GM13976 (cell line): Measurements from ENCODE around the gene HMGB1.
A peak's percentile ranks its signal among the peaks of the same experiment; 100 is the strongest.
"Not testable (repeated sequence)": the region's sequence is repeated elsewhere in the genome, so short reads cannot be mapped to it uniquely, and the experiment has no call there.

Source experiments
- DNase-seq: peaks from one replicate; pipeline ENCODE4 v3.0.0; 2012; ENCODE audit warnings: low spot score
- in situ Hi-C: fragments of 300-500 bp; cut with MboI; formaldehyde crosslinking; loops from one replicate; pipeline ENCODE4 v1.12.0; 2022; ENCODE audit warnings: low sequenced_read_pairs, mixed read lengths, inconsistent platforms; ENCODE audit not compliant: unreplicated experiment
- TF ChIP-seq, protein P1 (sequence below): IDR thresholded peaks from 2 replicates; pipeline ENCODE4 v1.5.1; 2012; ENCODE audit warnings: borderline replicate concordance, mild to moderate bottlenecking; ENCODE audit not compliant: insufficient read depth; ENCODE audit errors: extremely low read depth, missing control alignments, control extremely low read depth

Gene HMGB1

DNA sequence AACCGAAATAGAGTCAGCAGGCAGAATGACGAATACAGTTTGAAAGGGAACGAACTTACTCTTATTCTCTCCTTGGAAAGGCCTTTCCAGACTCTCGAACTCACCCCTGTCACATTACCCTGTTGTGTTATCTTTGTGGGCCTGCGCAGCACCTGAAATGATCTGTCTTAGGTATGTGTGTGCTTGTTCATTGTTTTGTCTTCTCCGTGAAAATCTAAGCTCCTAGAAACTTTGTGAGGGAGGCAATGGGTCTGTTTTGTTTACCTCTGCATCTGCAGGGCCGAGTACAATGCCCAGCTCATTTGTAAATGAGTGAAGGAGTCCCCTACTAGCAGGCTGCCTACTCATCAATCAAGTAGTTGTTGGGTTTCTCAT, 19.6 kb downstream of the HMGB1 start:
- TF ChIP-seq, protein P1, sequence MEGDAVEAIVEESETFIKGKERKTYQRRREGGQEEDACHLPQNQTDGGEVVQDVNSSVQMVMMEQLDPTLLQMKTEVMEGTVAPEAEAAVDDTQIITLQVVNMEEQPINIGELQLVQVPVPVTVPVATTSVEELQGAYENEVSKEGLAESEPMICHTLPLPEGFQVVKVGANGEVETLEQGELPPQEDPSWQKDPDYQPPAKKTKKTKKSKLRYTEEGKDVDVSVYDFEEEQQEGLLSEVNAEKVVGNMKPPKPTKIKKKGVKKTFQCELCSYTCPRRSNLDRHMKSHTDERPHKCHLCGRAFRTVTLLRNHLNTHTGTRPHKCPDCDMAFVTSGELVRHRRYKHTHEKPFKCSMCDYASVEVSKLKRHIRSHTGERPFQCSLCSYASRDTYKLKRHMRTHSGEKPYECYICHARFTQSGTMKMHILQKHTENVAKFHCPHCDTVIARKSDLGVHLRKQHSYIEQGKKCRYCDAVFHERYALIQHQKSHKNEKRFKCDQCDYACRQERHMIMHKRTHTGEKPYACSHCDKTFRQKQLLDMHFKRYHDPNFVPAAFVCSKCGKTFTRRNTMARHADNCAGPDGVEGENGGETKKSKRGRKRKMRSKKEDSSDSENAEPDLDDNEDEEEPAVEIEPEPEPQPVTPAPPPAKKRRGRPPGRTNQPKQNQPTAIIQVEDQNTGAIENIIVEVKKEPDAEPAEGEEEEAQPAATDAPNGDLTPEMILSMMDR, result no peak
- in situ Hi-C loops, result no loop called here
- DNase-seq, result no peak

DNA sequence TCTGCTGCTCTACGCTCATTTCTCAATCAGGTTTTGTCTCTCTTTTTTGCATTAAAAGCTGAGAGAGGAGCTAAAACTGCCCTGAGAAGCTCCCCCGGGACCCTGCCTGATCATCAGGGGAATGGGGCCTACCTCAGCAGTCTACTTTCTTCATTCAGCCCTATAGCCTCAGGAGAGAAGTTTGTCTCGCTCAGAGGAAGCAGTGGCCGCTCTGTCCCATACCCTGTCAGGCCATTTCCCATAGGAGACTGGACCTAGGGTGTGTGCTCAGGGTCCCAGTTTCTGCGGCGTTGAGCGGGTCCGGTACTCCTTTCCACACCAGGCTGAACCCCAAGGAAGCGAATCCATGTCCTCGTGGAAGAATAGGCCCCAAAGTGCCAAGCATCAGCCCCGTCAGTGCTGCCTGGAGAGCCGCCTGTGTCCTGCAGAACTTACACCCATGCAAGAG, 21.8 kb downstream of the HMGB1 start:
- DNase-seq, result peak; percentile 58

DNA sequence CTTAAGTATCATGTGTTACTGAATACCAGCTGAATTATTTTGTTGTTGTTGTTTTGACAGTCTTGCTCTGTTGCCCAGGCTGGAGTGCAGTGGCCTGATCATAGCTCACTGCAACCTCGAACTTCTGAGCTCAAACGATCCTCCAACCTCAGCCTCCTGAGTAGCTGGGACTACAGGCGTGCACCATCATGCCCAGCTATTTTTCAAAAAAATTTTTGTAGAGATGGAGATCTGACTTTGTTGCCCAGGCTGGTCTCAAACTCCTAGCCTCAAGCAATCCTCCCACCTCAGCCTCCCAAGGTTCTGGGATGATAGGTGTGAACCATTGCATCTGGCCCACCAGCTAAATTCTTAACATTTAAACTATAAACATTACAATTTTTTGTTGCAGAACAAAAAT, 22.2 kb downstream of the HMGB1 start:
- DNase-seq, in situ Hi-C loops: not testable (repeated sequence)

More for the DNA sequence above, 21.8 kb downstream of the HMGB1 start:
- in situ Hi-C loops, result no loop called here
- TF ChIP-seq, protein P1, result no peak

DNA sequence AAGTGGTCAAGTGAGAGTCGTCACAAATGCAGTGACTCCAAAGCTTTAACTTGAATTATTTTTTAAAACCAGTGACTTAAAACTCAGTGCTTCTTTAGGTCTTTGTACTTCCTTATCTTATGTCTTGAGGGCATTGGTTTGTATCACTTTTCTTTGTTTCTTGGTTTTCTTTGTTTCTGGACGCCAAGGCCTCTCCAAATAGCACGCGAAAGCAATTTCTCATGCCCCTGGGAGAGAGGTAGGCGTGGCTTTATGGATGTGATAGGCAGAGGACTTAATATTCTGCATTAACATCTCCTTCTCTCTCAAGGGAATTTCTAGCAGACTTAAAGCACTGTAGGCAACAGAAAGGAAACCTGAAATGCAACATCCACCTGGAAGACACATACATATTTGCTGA, 22.8 kb downstream of the HMGB1 start:
- TF ChIP-seq, protein P1, result no peak
- DNase-seq, result peak; percentile 41
- in situ Hi-C loops, result no loop called here

DNA sequence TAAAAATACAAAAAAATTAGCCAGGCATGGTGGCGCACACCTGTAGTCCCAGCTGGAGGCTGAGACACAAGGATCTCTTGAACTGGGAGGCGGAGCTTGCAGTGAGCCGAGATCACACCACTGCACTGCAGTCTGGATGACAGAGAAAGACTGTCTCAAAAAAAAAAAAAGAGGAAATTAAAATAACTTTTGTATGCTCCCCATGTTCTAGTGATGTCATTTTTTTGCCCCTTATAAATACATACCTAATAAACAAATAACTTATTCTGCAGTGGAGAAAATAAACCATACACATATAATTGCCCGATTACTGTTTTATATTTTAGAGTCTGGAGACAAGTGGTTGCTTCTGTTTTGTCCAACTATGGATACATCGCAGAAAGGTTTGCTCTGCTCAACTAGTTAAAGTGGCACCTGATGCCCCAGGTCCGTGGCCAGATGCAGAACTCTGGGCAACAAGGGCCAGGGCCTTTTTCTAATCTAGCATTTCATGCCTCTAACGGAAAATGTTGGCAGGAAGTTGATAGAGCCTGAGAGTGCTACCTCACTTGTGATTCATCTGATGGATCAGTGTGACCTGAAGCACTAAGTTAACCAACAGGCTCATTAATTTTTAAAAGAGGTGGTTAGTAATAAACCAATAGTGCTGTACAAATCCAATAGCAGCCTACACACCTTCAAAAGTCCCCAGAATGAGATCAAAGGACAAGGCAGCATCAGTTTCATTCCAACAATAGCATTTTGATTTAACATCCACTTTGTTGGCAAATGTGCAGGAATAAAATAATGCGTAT, 24.6 kb downstream of the HMGB1 start:
- TF ChIP-seq, protein P1, result no peak
- in situ Hi-C loops, result no loop called here
- DNase-seq, result no peak

DNA sequence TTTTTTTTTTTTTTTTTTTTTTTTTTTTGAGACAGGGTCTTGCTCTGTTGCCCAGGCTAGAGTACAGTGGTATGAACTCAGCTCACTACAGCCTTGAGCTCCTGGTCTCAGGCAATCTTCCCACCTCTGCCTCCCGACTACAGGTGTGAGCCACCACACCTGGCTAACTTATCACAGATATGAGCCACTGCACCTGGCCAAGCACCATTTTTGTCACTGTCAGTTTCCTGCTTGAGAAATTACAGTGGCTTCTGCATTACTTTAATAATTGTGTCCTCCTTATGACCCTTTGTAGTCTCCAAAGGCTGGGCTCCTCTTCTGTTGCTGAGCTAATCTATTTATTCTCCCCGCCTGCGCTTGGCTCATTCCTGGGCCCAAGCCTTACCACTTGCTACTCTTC, 27.4 kb downstream of the HMGB1 start:
- in situ Hi-C loops, result no loop called here
- TF ChIP-seq, protein P1, result no peak
- DNase-seq, result no peak

DNA sequence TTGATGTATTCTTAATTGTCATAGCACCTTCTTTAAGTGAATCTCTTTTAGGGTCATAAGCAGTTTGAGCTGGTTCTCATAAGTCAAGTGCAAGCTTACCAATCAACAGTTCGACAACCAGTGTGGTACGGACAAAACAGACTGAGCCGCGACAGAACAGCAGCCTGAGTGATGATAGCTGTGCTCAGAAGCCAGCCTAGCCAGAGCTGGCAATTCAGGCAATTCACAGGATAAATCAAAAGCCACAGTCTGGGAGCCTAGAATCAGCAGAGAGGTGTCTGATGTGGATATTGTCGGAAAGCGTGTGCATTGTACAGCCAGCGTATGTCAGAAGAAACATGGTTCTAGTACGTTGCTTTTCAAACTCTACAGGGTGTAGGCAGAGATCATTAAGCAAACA, 28.6 kb downstream of the HMGB1 start:
- no peak for DNase-seq
- in situ Hi-C loops, result no loop called here
- TF ChIP-seq, protein P1, result no peak
